Keratinocyte (primary cell): Measurements from ENCODE around the gene KRT2. TPM values are rescaled to one million over a fixed set of nuclear protein-coding genes. Genes with fewer than 3 reads are reported as not detected.

Experiments used
- DNase-seq: peaks from one replicate; pipeline ENCODE4 v3.0.0-alpha.2; 2011; ENCODE audit warnings: low read depth, missing footprints, low spot score
- FAIRE-seq: peaks from 2 replicates; lab custom pipeline; 2011; peaks lifted over from hg19 to GRCh38; lab: Jason Lieb, UNC
- H2AFZ ChIP-seq: 2 replicates; pipeline ENCODE4 v1.6.0; 2012; ENCODE audit warnings: low read length, control low read depth, inconsistent platforms; ENCODE audit not compliant: control insufficient read depth
- H3K27ac ChIP-seq: 2 replicates; pipeline ENCODE4 v1.5.1; 2011; ENCODE audit warnings: low read length; ENCODE audit not compliant: control insufficient read depth, insufficient read depth
- H3K27me3 ChIP-seq: 3 replicates; pipeline ENCODE4 v1.6.0; 2011; ENCODE audit warnings: low read length; ENCODE audit not compliant: control insufficient read depth, insufficient read depth; ENCODE audit errors: extremely low read depth
- H3K36me3 ChIP-seq, 2 experiments: 2 replicates in 1 of 2; 3 replicates in 1 of 2; pipeline ENCODE4 v1.5.1; 2011; ENCODE audit warnings: low read length in 2 of 2, mild to moderate bottlenecking in 1 of 2; ENCODE audit not compliant: control insufficient read depth in 2 of 2, insufficient read depth in 2 of 2; ENCODE audit errors: extremely low read depth in 1 of 2
- H3K4me1 ChIP-seq: 3 replicates; pipeline ENCODE4 v1.5.1; 2011; ENCODE audit warnings: low read length; ENCODE audit not compliant: control insufficient read depth, insufficient read depth; ENCODE audit errors: extremely low read depth
- H3K4me2 ChIP-seq: 3 replicates; pipeline ENCODE4 v1.6.0; 2011; ENCODE audit warnings: low read depth, low read length; ENCODE audit not compliant: control insufficient read depth, insufficient read depth; ENCODE audit errors: extremely low read depth
- H3K4me3 ChIP-seq, 3 experiments: fragments of 200-600 bp in 1 of 3; sonication (generic) in 1 of 3; 2 replicates in 2 of 3; 3 replicates in 1 of 3; pipeline ENCODE4 v1.5.1; 2011 to 2016; ENCODE audit warnings: low read length in 3 of 3, mild to moderate bottlenecking in 3 of 3, control low read depth in 2 of 3, inconsistent platforms in 1 of 3, low read depth in 1 of 3, mixed read lengths in 1 of 3, mixed run types in 1 of 3, moderate library complexity in 1 of 3; ENCODE audit not compliant: control insufficient read depth in 2 of 3, insufficient read depth in 2 of 3; ENCODE audit errors: extremely low read depth in 1 of 3
- H3K79me2 ChIP-seq: 2 replicates; pipeline ENCODE4 v1.6.0; 2012; ENCODE audit warnings: low read length; ENCODE audit not compliant: control insufficient read depth, insufficient read depth
- H3K9ac ChIP-seq: 3 replicates; pipeline ENCODE4 v1.6.0; 2011; ENCODE audit warnings: low read length; ENCODE audit not compliant: control insufficient read depth, insufficient read depth; ENCODE audit errors: extremely low read depth
- H3K9me1 ChIP-seq: 3 replicates; pipeline ENCODE4 v1.6.0; 2011; ENCODE audit warnings: low read length; ENCODE audit not compliant: control insufficient read depth, insufficient read depth; ENCODE audit errors: extremely low read depth
- H3K9me3 ChIP-seq: 2 replicates; pipeline ENCODE4 v1.5.1; 2012; ENCODE audit warnings: low read depth, low read length; ENCODE audit not compliant: control insufficient read depth
- H4K20me1 ChIP-seq: 3 replicates; pipeline ENCODE4 v1.6.0; 2011; ENCODE audit warnings: low read length; ENCODE audit not compliant: control insufficient read depth, insufficient read depth; ENCODE audit errors: extremely low read depth
- CTCF ChIP-seq, 3 experiments: IDR thresholded peaks in 1 of 3; conservative IDR thresholded peaks in 1 of 3; optimal IDR thresholded peaks in 1 of 3; 2 replicates in 2 of 3; 3 replicates in 1 of 3; pipeline versions ENCODE3 to v1.5.1; 2011; ENCODE audit warnings: low read length in 3 of 3, mild to moderate bottlenecking in 3 of 3, moderate library complexity in 2 of 3, control low read depth in 1 of 3, inconsistent platforms in 1 of 3; ENCODE audit not compliant: insufficient read depth in 2 of 3; ENCODE audit errors: extremely low read depth in 1 of 3
- EZH2 ChIP-seq: IDR thresholded peaks from one replicate; pipeline ENCODE4 v1.6.1; 2012; ENCODE audit warnings: inconsistent platforms, mild to moderate bottlenecking, low read length, moderate library complexity
- dilution Hi-C: fragments of 300-500 bp; cut with MboI; formaldehyde crosslinking; loops from one replicate; pipeline ENCODE4 v1.7.0; 2020; ENCODE audit warnings: low sequenced_read_pairs; ENCODE audit not compliant: extremely low pct_ligation_motif_present
- polyA plus RNA-seq, 5 experiments: library from polyadenylated mRNA; depleted of rRNA in 3 of 5; stranded (reverse) in 3 of 5; stranded (forward) in 1 of 5; unstranded in 1 of 5; fragments of >200 nt; gene quantifications; 1 replicate in 1 of 5; 2 replicates in 3 of 5; 3 replicates in 1 of 5; pipeline versions ENCODE4 v1.2.1 to v1.2.3, GENCODE V29; 2011 to 2012; ENCODE audit warnings: missing spikeins in 2 of 5, low read depth in 1 of 5, low replicate concordance in 1 of 5

The KRT2 gene
- polyA plus RNA-seq, 1 donor (not counting 4 experiments of a cell fraction or from before 2014, with no cell fraction given), result 0.69 TPM

- no peak for DNase-seq
- Histone ChIP-seq H3K36me3 (no peaks in the 10 kb centered on the region), H3K27me3 (peaks cover 14% of the 10 kb centered on the region), H3K4me2 (no peak overlapping the region), H4K20me1 (no peaks in the 10 kb centered on the region), H3K27ac (no peak overlapping the region), H3K9ac (no peak overlapping the region), H3K4me1 (peaks cover 5% of the 10 kb centered on the region), H3K4me3 (no peak overlapping the region), H3K79me2 (no peaks in the 10 kb centered on the region), H3K9me3 (peaks cover 2% of the 10 kb centered on the region), H2AFZ (no peak overlapping the region), H3K9me1 (no peaks in the 10 kb centered on the region)
- dilution Hi-C loops, result no loop called here
- FAIRE-seq, result no peak
- TF ChIP-seq CTCF (optimal IDR thresholded peaks at IDR 0.05 in 1 of 3, IDR thresholded peaks at IDR 0.05 in 1 of 3, conservative IDR thresholded peaks at IDR 0.05 in 1 of 3; ENCODE audit: extremely low read depth in 1 of 3, insufficient read depth in 2 of 3, low read length in 3 of 3), result no peak
- no peak for TF ChIP-seq EZH2
Measured at GRCh38 chr12:52648012-52648550, 3.9 kb downstream of the KRT2 start.

GRCh38 chr12:52647601-52648000 is 4.4 kb downstream of the KRT2 start:
- FAIRE-seq, result no peak

More at GRCh38 chr12:52647601-52648000, 4.4 kb downstream of the KRT2 start:
- Histone ChIP-seq H3K27me3 (peaks cover 14% of the 10 kb centered on the region), H3K9me3 (peaks cover 2% of the 10 kb centered on the region), H3K27ac (no peak overlapping the region), H3K4me2 (no peak overlapping the region), H3K9me1 (no peaks in the 10 kb centered on the region), H4K20me1 (no peaks in the 10 kb centered on the region), H3K9ac (no peak overlapping the region), H3K4me1 (peaks cover 5% of the 10 kb centered on the region), H3K36me3 (no peaks in the 10 kb centered on the region), H2AFZ (no peak overlapping the region), H3K4me3 (no peak overlapping the region), H3K79me2 (no peaks in the 10 kb centered on the region)
- dilution Hi-C loops, result no loop called here
- DNase-seq, result no peak
- TF ChIP-seq EZH2 (no peak), CTCF (optimal IDR thresholded peaks at IDR 0.05 in 1 of 3, IDR thresholded peaks at IDR 0.05 in 1 of 3, conservative IDR thresholded peaks at IDR 0.05 in 1 of 3; ENCODE audit: extremely low read depth in 1 of 3, insufficient read depth in 2 of 3, low read length in 3 of 3) (no peak)
